Activated B cell treated with CpG ODN at 0.5 μM for 24 hours (primary cell): ENCODE measurements around the gene GNB3. TPM values are rescaled to one million over a fixed set of nuclear protein-coding genes. Genes with fewer than 3 reads are reported as not detected.

ENCODE experiments used
- ATAC-seq: fragments of 200-7000 bp; cut with Tn5 transposase; one replicate; pipeline ENCODE4 v1.10.0; 2021; ENCODE audit warnings: low read depth, mild to moderate bottlenecking, moderate library complexity
- CTCF ChIA-PET: fragments of 350-600 bp; sonication (Branson Sonifier 250); formaldehyde crosslinking; loops from one replicate; lab custom pipeline; 2021; ENCODE audit warnings: antibody characterized with exemption; lab: Charles Lee
- POLR2A ChIA-PET: fragments of 350-600 bp; sonication (Branson Sonifier 250); formaldehyde crosslinking; loops from one replicate; lab custom pipeline; 2021; ENCODE audit warnings: antibody characterized with exemption; lab: Charles Lee
- DNase-seq: peaks from one replicate; pipeline ENCODE4 v3.0.0; 2022
- H3K27ac Mint-ChIP-seq: one replicate; pipeline ENCODE4 v1.8.0; 2020; ENCODE audit warnings: mixed read lengths
- H3K27me3 Mint-ChIP-seq: one replicate; pipeline ENCODE4 v1.8.0; 2021; ENCODE audit warnings: mixed read lengths
- H3K36me3 Mint-ChIP-seq: one replicate; pipeline ENCODE4 v1.8.0; 2021; ENCODE audit warnings: low read depth, mixed read lengths
- H3K4me1 Mint-ChIP-seq: one replicate; pipeline ENCODE4 v1.8.0; 2021; ENCODE audit warnings: mixed read lengths
- H3K4me3 Mint-ChIP-seq: one replicate; pipeline ENCODE4 v1.8.0; 2020; ENCODE audit warnings: mild to moderate bottlenecking, mixed read lengths
- H3K9me3 Mint-ChIP-seq: one replicate; pipeline ENCODE4 v1.8.0; 2020; ENCODE audit warnings: mixed read lengths
- intact Hi-C: fragments of 100-400 bp; cut with micrococcal nuclease; formaldehyde crosslinking; loops from one replicate; pipeline ENCODE4 v1.15.1; 2024
- total RNA-seq: library from RNA; stranded (reverse); gene quantifications from 2 replicates; pipeline ENCODE4 v1.2.3, GENCODE V29; 2022
- TF ChIP-seq, protein P1 (sequence below): fragments of 200-600 bp; IDR thresholded peaks from one replicate; pipeline ENCODE4 v1.8.0; 2022; ENCODE audit warnings: antibody characterized with exemption, mild to moderate bottlenecking

Gene GNB3
- total RNA-seq, 1 donor from 2014 or later, result 0.60 TPM

- peaks cover 43% of the 10 kb centered on the region for H3K36me3 Mint-ChIP-seq
- CTCF ChIA-PET, result interaction anchor here (1.7 to 4.0 kb wide), 3 partner anchors 15 to 37 kb away, joined by 8 to 34 read pairs (median 12); partner anchors contain the start of gene TPI1
- POLR2A ChIA-PET, result interaction anchor here (3.0 to 7.5 kb wide), 4 partner anchors 16 to 164 kb away, joined by 37 to 190 read pairs (median 52); partner anchors contain the start of genes C12orf57, MLF2, RNU7-1 and SPSB2
- H3K4me3 Mint-ChIP-seq, result peak overlapping the region; percentile 100
- DNase-seq, result no peak
- ATAC-seq, result no peak
- no peaks in the 10 kb centered on the region for H3K27me3 Mint-ChIP-seq
- H3K9me3 Mint-ChIP-seq, result no peaks in the 10 kb centered on the region
- H3K4me1 Mint-ChIP-seq, result peaks cover 26% of the 10 kb centered on the region
- TF ChIP-seq, protein P1, sequence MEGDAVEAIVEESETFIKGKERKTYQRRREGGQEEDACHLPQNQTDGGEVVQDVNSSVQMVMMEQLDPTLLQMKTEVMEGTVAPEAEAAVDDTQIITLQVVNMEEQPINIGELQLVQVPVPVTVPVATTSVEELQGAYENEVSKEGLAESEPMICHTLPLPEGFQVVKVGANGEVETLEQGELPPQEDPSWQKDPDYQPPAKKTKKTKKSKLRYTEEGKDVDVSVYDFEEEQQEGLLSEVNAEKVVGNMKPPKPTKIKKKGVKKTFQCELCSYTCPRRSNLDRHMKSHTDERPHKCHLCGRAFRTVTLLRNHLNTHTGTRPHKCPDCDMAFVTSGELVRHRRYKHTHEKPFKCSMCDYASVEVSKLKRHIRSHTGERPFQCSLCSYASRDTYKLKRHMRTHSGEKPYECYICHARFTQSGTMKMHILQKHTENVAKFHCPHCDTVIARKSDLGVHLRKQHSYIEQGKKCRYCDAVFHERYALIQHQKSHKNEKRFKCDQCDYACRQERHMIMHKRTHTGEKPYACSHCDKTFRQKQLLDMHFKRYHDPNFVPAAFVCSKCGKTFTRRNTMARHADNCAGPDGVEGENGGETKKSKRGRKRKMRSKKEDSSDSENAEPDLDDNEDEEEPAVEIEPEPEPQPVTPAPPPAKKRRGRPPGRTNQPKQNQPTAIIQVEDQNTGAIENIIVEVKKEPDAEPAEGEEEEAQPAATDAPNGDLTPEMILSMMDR, result no peak
- peak overlapping the region; percentile 99 for H3K27ac Mint-ChIP-seq
- intact Hi-C loops, result loop anchor here (5.0 kb wide), 5 partner anchors 216 to 1229 kb away; partner anchors contain the start of genes C1RL, LPAR5, NECAP1 and NOP2
Observed at GRCh38 chr12:6853626-6854025, 12.9 kb downstream of the GNB3 start.

GRCh38 chr12:6854036-6854435, 13.3 kb downstream of the GNB3 start:
- intact Hi-C loops, result loop anchor here (5.0 kb wide), 5 partner anchors 217 to 1228 kb away; partner anchors contain the start of genes C1RL, LPAR5, NECAP1 and NOP2

GRCh38 chr12:6855322-6855721, 14.6 kb downstream of the GNB3 start:
- CTCF ChIA-PET, result no interaction called here
- ATAC-seq (no peak), DNase-seq (no peak)
- TF ChIP-seq, protein P1, result no peak
- Mint-ChIP-seq H3K4me3 (no peak overlapping the region), H3K4me1 (peaks cover 20% of the 10 kb centered on the region), H3K9me3 (no peaks in the 10 kb centered on the region), H3K27ac (no peak overlapping the region), H3K36me3 (peaks cover 59% of the 10 kb centered on the region), H3K27me3 (no peaks in the 10 kb centered on the region)
- POLR2A ChIA-PET, result interaction anchor here (7.5 kb wide), 1 partner anchor 14 kb away, joined by 190 read pairs; the partner anchor contains the start of genes SPSB2 and TPI1
- intact Hi-C loops, result no loop called here

More at GRCh38 chr12:6854036-6854435, 13.3 kb downstream of the GNB3 start:
- H3K9me3 Mint-ChIP-seq, result no peaks in the 10 kb centered on the region
- no peaks in the 10 kb centered on the region for H3K27me3 Mint-ChIP-seq
- ChIA-PET POLR2A (interaction anchor here (3.3 to 7.5 kb wide), 2 partner anchors 15 to 165 kb away, joined by 37 to 190 read pairs; partner anchors contain the start of genes SPSB2, TPI1 and ZNF384), CTCF (interaction anchor here (4.0 kb wide), 1 partner anchor 14 kb away, joined by 34 read pairs; the partner anchor contains the start of gene TPI1)
- peaks cover 26% of the 10 kb centered on the region for H3K4me1 Mint-ChIP-seq
- ATAC-seq (no peak), DNase-seq (no peak)
- TF ChIP-seq, protein P1, result no peak
- H3K27ac Mint-ChIP-seq, result no peak overlapping the region
- peak overlapping the region; percentile 100 for H3K4me3 Mint-ChIP-seq
- peaks cover 48% of the 10 kb centered on the region for H3K36me3 Mint-ChIP-seq

GRCh38 chr12:6858799-6859198, 18.1 kb downstream of the GNB3 start:
- Mint-ChIP-seq H3K4me3 (no peak overlapping the region), H3K9me3 (no peaks in the 10 kb centered on the region), H3K27me3 (no peaks in the 10 kb centered on the region), H3K4me1 (peaks cover 2% of the 10 kb centered on the region), H3K27ac (no peak overlapping the region), H3K36me3 (peaks cover 83% of the 10 kb centered on the region)
- ATAC-seq (no peak), DNase-seq (no peak)
- ChIA-PET POLR2A (interaction anchor here (0.6 to 1.4 kb wide), 2 partner anchors 9 to 119 kb away, joined by 3 to 4 read pairs; partner anchors contain the start of gene TPI1), CTCF (no interaction called here)
- TF ChIP-seq, protein P1, result no peak
- intact Hi-C loops, result no loop called here

- Mint-ChIP-seq H3K36me3 (peaks cover 92% of the 10 kb centered on the region), H3K4me1 (no peaks in the 10 kb centered on the region), H3K4me3 (no peak overlapping the region), H3K9me3 (no peaks in the 10 kb centered on the region), H3K27ac (no peak overlapping the region), H3K27me3 (no peaks in the 10 kb centered on the region)
- DNase-seq (no peak), ATAC-seq (no peak)
- TF ChIP-seq, protein P1, result no peak
- intact Hi-C loops, result no loop called here
- ChIA-PET CTCF (interaction anchor here (1.2 kb wide), 1 partner anchor 31 kb away, joined by 3 read pairs; no protein-coding TSS in a partner anchor), POLR2A (interaction anchor here (0.8 kb wide), 1 partner anchor 9 kb away, joined by 3 read pairs; the partner anchor contains the start of gene CDCA3)
Observed at GRCh38 chr12:6860116-6860515, 19.4 kb downstream of the GNB3 start.
